ENCODE data around the gene KRT3.

Gene KRT3

GRCh38 chr12:52827499-52828090 lies 31.7 kb upstream of the KRT3 start:
- no peak for DNase-seq (ENCODE audit: low read depth)

- no peak for DNase-seq (ENCODE audit: low read depth)
Measured at GRCh38 chr12:52826611-52827498, 30.9 kb upstream of the KRT3 start.

- DNase-seq (ENCODE audit: low read depth), result no peak
Measured at GRCh38 chr12:52825961-52826360, 30.0 kb upstream of the KRT3 start.

GRCh38 chr12:52824741-52825410 lies 29.0 kb upstream of the KRT3 start:
- DNase-seq (ENCODE audit: low read depth), result no peak

- DNase-seq (ENCODE audit: low read depth), result no peak
Measured at GRCh38 chr12:52823761-52824450, 28.0 kb upstream of the KRT3 start.

- DNase-seq (ENCODE audit: low read depth), result no peak
Measured at GRCh38 chr12:52822771-52823510, 27.0 kb upstream of the KRT3 start.

- no peak for DNase-seq (ENCODE audit: low read depth)
Measured at GRCh38 chr12:52821826-52822660, 26.1 kb upstream of the KRT3 start.

- DNase-seq (ENCODE audit: low read depth), result no peak
Measured at GRCh38 chr12:52821071-52821730, 25.3 kb upstream of the KRT3 start.

GRCh38 chr12:52820521-52820920 lies 24.6 kb upstream of the KRT3 start:
- DNase-seq (ENCODE audit: low read depth), result no peak

- DNase-seq (ENCODE audit: low read depth), result no peak
Measured at GRCh38 chr12:52819731-52820510, 24.0 kb upstream of the KRT3 start.

- DNase-seq (ENCODE audit: low read depth), result no peak
Measured at GRCh38 chr12:52818887-52819420, 23.0 kb upstream of the KRT3 start.

- DNase-seq (ENCODE audit: low read depth), result no peak
Measured at GRCh38 chr12:52818388-52818787, 22.5 kb upstream of the KRT3 start.

GRCh38 chr12:52817699-52818238 lies 21.9 kb upstream of the KRT3 start:
- DNase-seq (ENCODE audit: low read depth), result no peak

- DNase-seq (ENCODE audit: low read depth), result no peak
Measured at GRCh38 chr12:52817003-52817698, 21.2 kb upstream of the KRT3 start.

- DNase-seq (ENCODE audit: low read depth), result no peak
Measured at GRCh38 chr12:52815676-52816588, 20.0 kb upstream of the KRT3 start.

- DNase-seq (ENCODE audit: low read depth), result no peak
Measured at GRCh38 chr12:52815161-52815560, 19.2 kb upstream of the KRT3 start.

GRCh38 chr12:52814710-52815155 lies 18.8 kb upstream of the KRT3 start:
- DNase-seq (ENCODE audit: low read depth), result no peak

Measured in stimulated activated CD8-positive, alpha-beta memory T cell treated with anti-CD3 and anti-CD28 coated beads, Interleukin-12 subunit alpha, Interleukin-12 subunit beta, amount 100 ng/mL, for 1 hour (primary cell).